RWPE2 (cell line): Measurements from ENCODE around the gene HSPA9.

ENCODE experiments used
- ATAC-seq: fragments of 200-7000 bp; cut with Tn5 transposase; 3 replicates; pipeline ENCODE4 v1.9.1; 2021; ENCODE audit warnings: low read depth
- DNase-seq: peaks from one replicate; pipeline ENCODE4 v3.0.0-alpha.2; 2020; ENCODE audit warnings: low spot score
- H3K27ac ChIP-seq: fragments of 450-650 bp; 2 replicates; pipeline ENCODE4 v1.5.1; 2017; ENCODE audit warnings: mild to moderate bottlenecking; ENCODE audit not compliant: poor library complexity, severe bottlenecking
- H3K27me3 ChIP-seq: fragments of 250-450 bp; sonication (Bioruptor Pico); 2 replicates; pipeline ENCODE4 v1.5.1; 2021; ENCODE audit warnings: mild to moderate bottlenecking, moderate library complexity; ENCODE audit not compliant: insufficient read depth, poor library complexity, severe bottlenecking
- H3K36me3 ChIP-seq: fragments of 250-450 bp; sonication (Bioruptor Pico); 2 replicates; pipeline ENCODE4 v1.5.1; 2020; ENCODE audit warnings: low read depth, mild to moderate bottlenecking, moderate library complexity
- H3K4me1 ChIP-seq: fragments of 250-450 bp; sonication (Bioruptor Pico); 2 replicates; pipeline ENCODE4 v1.5.1; 2021; ENCODE audit warnings: mild to moderate bottlenecking, moderate library complexity; ENCODE audit not compliant: insufficient read depth, poor library complexity, severe bottlenecking
- H3K4me3 ChIP-seq: fragments of 250-450 bp; sonication (Bioruptor Pico); 2 replicates; pipeline ENCODE4 v1.5.1; 2021; ENCODE audit warnings: mild to moderate bottlenecking, moderate library complexity; ENCODE audit not compliant: severe bottlenecking
- H3K9me3 ChIP-seq: fragments of 250-450 bp; sonication (Bioruptor Pico); 2 replicates; pipeline ENCODE4 v1.5.1; 2021; ENCODE audit warnings: mild to moderate bottlenecking, moderate library complexity; ENCODE audit not compliant: severe bottlenecking
- CTCF ChIP-seq: fragments of 450-650 bp; IDR thresholded peaks from one replicate; pipeline ENCODE4 v1.5.1; 2017; ENCODE audit warnings: mild to moderate bottlenecking, moderate library complexity; ENCODE audit not compliant: poor library complexity, severe bottlenecking

Gene HSPA9

DNA sequence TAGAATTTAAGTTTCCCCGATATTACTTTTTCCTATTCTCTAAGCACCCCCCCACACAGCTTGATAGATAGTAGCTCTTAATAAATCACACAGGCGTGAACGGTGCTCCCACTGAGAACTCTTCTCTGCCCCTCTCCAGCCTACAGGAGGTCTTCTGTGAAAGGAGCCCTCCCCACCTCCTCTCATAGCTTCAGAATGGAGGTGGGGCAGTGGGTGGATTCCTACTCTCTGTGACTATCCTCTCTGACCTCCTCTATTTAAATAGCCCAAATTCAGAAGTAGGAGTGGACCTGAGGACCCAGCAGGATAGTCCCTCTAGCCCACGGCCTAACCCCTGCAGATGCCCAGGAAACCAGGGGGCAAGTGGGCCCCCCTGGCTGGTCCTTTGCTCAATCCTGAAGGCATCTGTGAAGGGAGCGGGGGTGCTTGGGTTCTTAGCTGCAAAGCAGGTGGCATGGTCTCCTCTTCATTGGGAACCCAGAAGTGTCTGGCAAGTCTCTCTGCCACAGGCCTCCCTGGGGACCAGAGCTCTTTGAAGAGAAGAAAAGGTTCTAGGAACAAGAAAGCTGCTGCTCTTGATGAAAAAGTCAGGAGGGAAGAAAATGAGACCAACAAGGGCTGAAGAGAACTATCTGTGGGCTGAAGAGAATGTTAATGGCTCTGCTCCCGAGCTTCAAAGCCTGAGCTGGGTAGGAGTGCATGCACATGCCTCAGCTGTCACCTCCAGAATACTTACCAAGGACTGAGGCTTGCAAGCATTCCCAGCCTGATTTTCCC lies 21.1 kb upstream of the HSPA9 start:
- no peaks in the 10 kb centered on the region for H3K27me3 ChIP-seq
- no peaks in the 10 kb centered on the region for H3K36me3 ChIP-seq
- no peak overlapping the region for H3K27ac ChIP-seq
- H3K4me1 ChIP-seq, result no peaks in the 10 kb centered on the region
- no peak overlapping the region for H3K4me3 ChIP-seq
- TF ChIP-seq CTCF, result no peak
- DNase-seq, result no peak
- no peak for ATAC-seq
- H3K9me3 ChIP-seq, result no peaks in the 10 kb centered on the region

DNA sequence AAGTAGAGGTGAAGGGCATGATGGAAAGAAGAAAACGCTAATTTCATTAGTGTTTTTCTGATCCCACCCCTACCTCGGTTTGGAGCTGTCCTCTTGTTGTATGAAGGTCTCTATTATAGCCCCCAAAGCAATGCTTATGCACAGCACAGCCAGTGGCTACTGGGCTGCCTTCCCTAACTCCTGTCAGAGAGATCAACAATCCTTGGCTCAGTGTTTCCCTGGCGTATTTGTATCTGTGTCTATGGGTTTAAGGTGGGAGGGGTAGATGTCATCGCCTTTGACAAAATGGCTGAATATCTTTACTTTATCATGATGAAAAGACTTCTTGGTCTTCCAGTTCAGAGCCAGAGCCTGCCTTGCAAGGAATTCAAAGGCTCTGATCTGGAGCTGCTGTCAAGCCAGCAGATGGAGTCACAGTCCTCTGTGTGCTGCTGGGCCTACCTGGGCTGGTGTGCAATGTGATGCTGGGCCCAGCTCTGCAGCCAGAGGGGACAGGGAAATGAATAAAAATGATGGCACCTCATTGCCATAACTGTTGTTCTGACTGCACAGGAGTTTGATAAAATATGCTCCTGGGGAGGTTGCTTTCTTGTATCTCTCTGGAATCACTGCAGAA lies 20.1 kb upstream of the HSPA9 start:
- Histone ChIP-seq H3K4me3 (no peak overlapping the region), H3K4me1 (no peaks in the 10 kb centered on the region), H3K36me3 (no peaks in the 10 kb centered on the region), H3K27me3 (no peaks in the 10 kb centered on the region), H3K9me3 (no peaks in the 10 kb centered on the region), H3K27ac (no peak overlapping the region)
- DNase-seq (no peak), ATAC-seq (peak; percentile 65; the same call in 1 of the 3 replicates)
- TF ChIP-seq CTCF, result peak; percentile 7

- Histone ChIP-seq H3K36me3 (no peaks in the 10 kb centered on the region), H3K27ac (no peak overlapping the region), H3K4me1 (no peaks in the 10 kb centered on the region), H3K4me3 (no peak overlapping the region), H3K9me3 (no peaks in the 10 kb centered on the region), H3K27me3 (no peaks in the 10 kb centered on the region)
- ATAC-seq (no peak), DNase-seq (no peak)
- TF ChIP-seq CTCF, result peak; percentile 27
These were observed 19.3 kb upstream of the HSPA9 start for GRCh38 chr5:138594305-138595058.

DNA sequence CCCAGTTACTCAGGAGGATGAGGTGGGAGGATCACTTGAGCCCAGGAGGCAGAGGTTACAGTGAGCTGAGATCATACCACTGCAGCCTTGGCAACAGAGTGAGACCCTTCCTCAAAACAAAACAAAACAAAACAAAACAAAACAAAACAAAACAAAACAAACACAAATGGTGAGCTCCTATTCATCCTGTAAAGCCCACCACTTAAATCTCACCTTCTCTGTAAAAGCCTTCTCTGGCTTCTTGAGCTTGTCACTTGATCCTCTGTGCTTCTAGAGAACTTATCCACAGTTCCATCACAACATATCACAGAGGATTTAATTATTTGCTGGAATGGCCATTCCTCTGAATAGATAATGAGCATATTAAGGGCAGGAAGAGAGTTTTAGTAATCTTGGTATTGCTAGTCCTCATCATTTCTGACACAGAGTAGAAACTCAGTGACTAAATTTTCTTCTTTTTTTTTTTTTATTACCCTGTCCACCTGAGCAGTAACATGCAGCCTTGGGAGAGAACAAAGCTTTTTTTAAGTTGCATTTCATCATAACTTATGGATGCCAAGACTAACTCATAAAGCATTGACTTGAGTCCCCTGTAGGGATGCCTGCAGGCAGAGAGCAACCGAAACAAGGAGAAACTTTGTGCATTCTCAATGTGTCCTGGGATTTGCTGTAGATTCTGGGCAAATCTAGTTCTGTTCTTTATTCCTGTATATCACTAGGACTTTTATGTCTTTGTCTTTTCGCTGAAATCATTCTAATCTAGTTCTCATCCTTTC lies 13.0 kb upstream of the HSPA9 start:
- Histone ChIP-seq H3K27me3 (no peaks in the 10 kb centered on the region), H3K4me3 (no peak overlapping the region), H3K27ac (no peak overlapping the region), H3K36me3 (no peaks in the 10 kb centered on the region), H3K4me1 (no peaks in the 10 kb centered on the region), H3K9me3 (no peaks in the 10 kb centered on the region)
- no peak for TF ChIP-seq CTCF
- ATAC-seq, result no peak
- DNase-seq, result no peak
